Non-pigmented ciliary epithelial cell (primary cell): ENCODE results near the gene F2RL3.

ENCODE experiments used
- DNase-seq: peaks from one replicate; pipeline ENCODE4 v3.0.0-alpha.2; 2010; ENCODE audit warnings: low read depth

The F2RL3 gene

DNA sequence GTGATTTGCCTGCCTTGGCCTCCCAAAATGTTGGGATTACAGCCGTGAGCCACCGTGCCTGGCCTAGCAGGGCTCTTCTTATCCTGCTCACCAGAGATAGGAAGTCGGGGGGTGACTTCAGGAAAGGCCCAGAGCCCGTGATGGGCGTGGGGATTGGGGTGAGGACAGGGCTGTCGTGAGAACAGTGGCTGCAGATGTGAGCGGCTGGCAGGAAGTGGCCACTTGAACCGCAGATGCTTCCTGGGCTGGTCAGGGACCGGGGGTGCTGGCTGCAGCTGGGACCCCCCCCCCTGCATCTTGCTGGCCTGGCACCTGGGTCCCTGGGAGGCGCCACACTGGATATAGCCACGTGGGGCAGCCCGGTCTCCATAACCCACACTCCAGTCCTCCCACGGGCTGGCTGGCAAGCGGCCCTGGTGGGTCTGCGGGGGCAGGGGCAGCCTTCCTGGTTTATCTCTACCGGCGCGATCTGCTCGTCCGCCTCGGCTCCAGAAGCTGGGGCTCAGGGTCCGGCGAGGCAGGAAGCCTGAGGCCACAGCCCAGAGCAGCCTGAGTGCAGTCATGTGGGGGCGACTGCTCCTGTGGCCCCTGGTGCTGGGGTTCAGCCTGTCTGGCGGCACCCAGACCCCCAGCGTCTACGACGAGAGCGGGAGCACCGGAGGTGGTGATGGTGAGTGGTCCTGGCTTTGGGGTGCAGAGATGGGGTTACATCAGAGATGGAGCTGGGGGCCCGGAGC, at the start of gene F2RL3:
F2RL3 (plus strand) TSS at position 371 of the 737 bp plus-strand sequence; CDS start at position 562, 191 bp downstream.
- DNase-seq, result no peak

GRCh38 chr19:16841391-16841926, 47.3 kb upstream of the F2RL3 start:
- no peak for DNase-seq

DNA sequence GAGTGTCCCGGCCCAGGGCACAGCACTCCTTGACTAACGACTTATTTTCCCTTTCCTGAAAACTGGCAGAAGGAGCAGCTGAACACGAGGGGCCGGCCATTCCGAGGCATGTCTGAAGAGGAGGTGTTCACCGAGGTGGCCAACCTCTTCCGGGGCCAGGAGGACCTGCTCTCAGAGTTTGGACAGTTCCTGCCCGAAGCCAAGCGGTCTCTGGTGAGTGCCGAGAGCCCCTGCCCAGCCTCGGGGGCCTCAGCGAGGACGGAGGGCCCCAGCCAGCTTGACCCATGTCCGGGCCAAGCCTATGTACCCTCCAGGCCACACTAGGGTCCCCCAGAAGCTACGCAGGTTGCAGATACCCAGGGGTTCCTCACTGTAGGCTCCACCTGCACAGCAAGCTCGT, 41.9 kb upstream of the F2RL3 start:
- no peak for DNase-seq

DNA sequence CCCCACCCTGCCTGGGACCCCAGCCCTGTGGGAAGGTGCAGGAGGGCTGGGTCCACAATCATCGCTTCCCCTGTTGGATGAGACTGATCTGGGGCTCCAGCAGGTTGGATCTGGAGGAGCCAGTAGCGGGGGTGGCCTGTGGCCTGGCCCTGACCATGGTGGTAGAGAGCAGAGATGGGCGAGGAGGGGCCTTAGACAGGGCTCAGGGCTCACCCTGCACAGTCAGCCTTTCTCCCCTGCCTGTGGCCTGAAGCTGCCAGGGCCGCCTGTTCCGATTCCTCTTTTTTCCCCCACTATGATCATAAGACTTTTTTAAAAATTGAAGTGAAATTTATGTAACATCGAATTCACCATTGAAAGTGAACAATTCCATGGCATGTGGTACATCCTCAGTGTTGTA, 41.4 kb upstream of the F2RL3 start:
- DNase-seq, result no peak

GRCh38 chr19:16849168-16849567, 39.6 kb upstream of the F2RL3 start:
- DNase-seq, result no peak

- DNase-seq, result no peak
These were observed 38.7 kb upstream of the F2RL3 start for GRCh38 chr19:16850133-16850532.

- DNase-seq, result peak; percentile 37
These were observed 37.6 kb upstream of the F2RL3 start for GRCh38 chr19:16851031-16851712.

DNA sequence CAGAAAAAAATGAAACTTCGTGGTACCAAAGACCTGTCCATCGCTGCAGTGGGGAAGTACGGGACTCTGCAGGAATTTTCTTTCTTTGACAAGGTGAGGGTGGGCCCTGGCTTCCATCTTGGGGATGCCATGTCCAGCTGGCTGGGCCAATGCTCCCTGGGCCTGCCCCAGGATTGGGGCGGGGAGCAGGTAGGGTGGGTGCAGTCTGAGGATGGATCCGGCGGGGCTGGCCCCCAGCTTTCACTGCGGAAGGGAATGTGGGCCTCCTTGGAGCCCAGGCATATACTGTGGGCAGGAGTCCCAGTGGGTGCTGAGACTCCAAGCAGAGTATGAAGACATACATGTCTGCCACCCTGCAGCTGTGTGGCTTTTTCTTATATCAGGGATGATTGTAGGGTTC, 35.7 kb upstream of the F2RL3 start:
- no peak for DNase-seq

GRCh38 chr19:16856091-16856490, 32.7 kb upstream of the F2RL3 start:
- DNase-seq, result no peak

GRCh38 chr19:16859626-16860025, 29.2 kb upstream of the F2RL3 start:
- DNase-seq, result no peak

DNA sequence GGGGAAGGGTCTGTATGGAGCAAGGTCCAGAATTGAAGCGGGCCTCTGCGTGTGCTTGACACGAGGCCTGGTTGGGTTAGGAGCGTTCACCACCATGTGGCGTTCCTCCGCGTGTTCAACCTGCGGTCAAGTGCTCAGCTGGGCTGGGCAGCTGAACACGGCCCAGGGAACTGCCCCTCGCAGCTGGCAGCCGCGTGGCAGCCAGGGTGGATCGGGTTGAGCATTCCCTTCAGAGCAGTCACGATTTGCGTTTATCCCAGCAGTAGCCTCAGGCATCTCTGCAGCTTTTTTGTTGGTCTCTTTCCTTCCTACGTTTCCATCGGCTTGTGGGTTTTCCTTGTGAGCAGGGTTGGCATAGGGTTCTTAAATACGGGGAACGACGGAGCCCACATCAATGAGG, 28.7 kb upstream of the F2RL3 start:
- DNase-seq, result no peak

- DNase-seq, result no peak
These were observed 27.8 kb upstream of the F2RL3 start for GRCh38 chr19:16861011-16861410.

DNA sequence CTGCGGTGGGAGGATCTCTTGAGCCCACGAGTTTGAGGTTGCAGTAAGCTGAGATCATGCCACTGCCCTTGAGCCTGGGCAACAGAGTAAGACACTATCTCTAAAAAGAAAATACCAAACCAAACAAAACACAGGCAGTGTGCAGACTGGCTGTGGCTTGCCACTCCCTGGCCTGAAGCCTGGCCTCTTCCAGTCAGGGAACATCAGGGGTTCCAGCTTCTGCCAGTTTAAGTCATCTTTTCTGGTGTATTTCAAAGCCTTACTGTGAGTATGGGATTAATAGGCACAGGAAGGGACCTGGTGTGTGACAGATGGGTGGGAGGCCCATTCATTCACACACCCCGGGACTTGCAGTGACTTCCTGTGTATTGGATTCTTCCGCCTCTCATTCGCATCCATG, 27.0 kb upstream of the F2RL3 start:
- DNase-seq, result no peak

DNA sequence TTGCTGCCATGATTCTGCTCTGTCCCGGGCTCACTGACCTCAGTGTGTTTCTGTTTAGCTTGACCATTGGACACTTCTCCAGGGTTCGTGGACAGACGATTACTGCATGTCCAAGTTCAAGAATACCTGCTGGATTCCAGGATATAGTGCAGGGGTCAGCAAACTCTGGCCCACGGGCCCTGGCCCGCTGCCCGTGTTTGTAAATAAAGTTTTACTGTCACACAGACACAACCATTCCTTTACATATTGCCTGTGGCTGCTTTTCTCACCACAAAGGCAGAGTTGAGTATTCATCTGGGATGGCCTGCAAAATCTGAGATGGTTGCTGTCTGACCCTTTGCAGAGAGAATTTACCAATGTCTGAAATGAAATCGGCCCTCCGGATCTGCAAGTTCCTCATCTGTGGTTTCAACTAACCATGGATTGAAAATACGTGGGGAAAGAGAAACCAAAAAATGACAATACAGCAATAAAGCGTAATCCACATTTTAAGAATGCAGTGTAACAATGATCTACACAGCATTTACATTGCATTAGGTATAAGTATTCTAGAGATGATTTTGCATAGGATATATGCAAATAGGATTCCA, 25.9 kb upstream of the F2RL3 start:
- DNase-seq, result no peak

GRCh38 chr19:16867211-16867610, 21.6 kb upstream of the F2RL3 start:
- no peak for DNase-seq

DNA sequence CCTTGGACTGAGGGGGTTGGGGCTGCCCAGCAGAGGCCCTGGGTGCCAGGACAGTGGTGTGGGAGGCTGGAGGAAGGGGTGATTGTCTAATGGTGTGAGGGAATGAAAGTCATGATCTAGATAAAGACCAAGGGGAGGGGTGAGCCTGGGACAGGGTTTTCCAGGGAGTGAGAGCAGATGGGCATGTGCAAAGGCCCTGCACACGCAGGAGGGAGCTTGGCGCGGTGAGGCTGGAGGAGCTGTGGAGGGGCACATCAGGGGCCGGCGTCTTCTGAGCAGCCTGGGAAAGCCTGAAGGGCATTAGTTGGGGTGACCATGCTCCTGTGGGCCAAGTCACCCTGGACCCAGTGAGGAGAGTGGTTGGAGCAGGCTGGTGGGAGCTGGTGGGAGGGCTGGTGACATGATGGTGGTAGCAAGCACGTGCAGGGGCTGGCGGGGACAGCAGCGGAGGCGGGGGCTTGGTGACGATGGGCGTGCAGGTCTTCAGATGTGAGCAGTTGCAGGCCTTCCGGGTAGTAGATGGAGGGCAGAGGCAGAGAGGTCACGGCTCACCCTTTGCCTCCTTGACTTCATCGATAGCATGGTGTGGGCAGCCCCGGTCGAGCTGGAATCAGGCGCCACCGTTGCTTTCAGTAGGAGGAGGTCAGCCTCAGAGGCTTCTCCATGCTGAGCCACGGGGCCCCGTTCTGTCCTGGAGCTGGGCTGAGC, 20.2 kb upstream of the F2RL3 start:
- DNase-seq, result no peak

DNA sequence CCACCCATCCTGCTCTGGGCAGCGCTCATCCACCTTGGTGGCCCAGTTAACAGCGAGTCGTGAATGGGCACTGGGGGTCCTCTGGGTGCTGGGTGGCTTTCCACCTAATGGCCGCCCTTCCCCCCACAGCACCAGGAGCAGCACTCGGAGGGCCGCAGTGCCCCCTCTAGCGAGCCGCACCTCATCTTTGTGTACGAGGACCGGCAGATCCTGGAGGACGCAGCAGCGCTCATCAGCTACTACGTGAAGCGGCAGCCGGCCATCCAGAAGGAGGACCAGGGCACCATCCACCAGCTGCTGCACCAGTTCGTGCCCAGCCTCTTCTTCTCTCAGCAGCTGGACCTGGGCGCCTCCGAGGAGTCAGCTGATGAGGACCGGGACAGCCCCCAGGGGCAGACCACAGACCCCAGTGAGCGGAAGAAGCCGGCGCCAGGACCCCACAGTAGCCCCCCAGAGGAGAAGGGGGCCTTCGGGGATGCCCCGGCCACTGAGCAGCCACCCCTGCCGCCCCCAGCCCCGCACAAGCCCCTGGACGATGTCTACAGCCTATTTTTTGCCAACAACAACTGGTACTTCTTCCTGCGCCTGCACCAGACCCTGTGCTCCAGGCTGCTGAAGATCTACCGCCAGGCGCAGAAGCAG, 19.3 kb upstream of the F2RL3 start:
- no peak for DNase-seq

DNA sequence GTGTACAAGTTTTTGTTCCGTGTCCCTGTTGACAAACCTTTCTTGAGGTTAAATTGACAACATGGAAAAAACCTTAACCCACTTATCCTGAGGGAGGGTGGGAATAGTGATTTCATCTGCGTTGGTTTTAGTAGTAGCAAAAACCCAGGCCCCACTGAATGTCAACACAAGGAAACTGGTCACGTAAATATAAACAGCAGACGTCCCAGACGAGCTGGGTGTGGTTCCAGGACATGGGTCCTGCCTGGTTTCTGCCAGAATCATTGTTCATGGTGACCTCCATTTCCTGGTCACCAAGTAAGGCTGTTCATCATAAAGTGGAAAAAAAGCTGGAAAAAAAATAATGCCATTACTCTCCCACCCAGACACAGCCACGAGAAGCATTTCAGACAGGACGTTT, 16.9 kb upstream of the F2RL3 start:
- no peak for DNase-seq

- no peak for DNase-seq
These were observed 16.1 kb upstream of the F2RL3 start for GRCh38 chr19:16872728-16873127.

GRCh38 chr19:16873594-16873993, 15.2 kb upstream of the F2RL3 start:
- no peak for DNase-seq

- no peak for DNase-seq
These were observed 14.4 kb upstream of the F2RL3 start for GRCh38 chr19:16874250-16874977.
